ENCODE results near the gene RBM20.

RBM20 gene

DNA sequence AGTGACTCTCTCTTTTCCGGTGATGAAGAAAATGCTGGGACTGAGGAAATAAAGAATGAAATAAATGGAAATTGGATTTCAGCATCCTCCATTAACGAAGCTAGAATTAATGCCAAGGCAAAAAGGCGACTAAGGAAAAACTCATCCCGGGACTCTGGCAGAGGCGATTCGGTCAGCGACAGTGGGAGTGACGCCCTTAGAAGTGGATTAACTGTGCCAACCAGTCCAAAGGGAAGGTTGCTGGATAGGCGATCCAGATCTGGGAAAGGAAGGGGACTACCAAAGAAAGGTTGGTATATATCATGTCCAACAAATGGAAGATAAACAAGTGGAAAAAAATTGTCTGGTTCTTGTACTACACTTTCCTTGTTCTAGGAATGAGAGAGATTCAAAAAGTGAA, 237.1 kb downstream of the RBM20 start:
- no peak for DNase-seq

DNA sequence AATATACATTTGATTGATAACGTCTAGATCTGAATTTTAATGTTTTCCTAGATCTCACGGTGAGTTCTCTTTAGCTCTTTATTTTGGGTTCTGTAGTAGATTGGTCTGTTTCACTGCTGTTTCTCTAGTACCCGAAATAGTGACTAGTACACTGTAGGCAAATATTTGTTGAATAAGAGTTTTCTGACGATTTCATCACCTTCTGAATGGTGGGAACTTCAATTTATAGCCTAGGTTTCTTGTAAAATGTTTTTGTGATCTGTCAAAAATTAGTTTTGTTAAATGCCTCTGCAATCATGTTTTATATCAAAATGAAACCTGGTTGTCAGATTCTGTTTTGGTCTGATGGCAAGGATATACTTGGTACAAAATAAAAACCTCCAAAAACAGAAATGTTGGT, 237.8 kb downstream of the RBM20 start:
- no peak for DNase-seq

DNA sequence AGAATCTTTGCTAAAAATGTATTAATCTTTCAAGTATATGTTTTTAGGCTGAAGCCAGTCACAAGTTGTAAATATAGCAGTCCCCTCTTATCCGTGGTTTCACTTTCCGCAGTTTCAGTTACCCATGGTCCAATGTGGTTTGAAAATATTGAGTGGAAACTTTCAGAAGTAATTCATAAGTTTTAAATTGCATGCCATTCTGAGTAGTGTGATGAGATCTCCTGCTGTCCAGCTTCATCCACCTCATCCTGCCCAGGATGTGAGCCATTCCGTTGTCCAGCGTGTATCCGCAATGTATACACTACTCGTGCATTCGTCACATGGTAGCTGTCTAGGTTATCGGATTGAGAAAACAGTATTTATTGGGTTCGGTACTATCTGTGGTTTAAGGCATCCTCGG, 239.8 kb downstream of the RBM20 start:
- DNase-seq, result no peak

DNA sequence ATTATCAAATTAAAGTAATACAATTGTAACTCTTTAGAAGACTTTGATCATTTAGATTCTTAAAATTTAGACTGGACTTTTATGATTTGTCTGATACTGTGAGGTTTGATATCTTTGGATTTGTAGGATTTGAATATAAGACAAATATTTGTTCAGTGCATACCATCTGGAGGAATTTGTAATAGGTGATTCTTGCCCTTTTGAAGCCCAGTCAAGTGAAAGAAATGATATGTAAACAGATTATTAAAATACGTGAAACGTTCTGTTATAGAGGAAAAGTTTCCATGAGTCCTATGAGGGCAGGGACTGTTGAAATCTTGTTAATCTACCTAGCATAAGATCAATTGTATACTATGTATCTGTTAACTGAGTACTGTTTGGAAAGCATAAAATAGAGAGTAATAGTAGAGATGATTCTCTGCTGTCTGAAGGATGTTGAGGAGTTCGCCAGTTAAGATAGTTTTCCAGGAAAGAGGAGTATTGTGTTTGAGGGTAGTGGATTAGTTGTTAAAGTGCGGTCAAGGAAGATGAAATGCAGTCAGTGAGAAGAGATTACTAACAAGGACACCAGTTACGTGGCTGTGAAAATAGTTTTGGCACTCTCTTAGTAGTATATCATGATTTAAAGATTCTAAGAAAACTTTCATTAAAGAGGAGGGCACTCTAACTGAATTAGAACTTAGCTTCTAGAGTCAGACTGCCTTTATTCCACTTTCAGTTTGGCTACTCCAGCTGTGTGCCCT, 242.0 kb downstream of the RBM20 start:
- DNase-seq, result no peak

DNA sequence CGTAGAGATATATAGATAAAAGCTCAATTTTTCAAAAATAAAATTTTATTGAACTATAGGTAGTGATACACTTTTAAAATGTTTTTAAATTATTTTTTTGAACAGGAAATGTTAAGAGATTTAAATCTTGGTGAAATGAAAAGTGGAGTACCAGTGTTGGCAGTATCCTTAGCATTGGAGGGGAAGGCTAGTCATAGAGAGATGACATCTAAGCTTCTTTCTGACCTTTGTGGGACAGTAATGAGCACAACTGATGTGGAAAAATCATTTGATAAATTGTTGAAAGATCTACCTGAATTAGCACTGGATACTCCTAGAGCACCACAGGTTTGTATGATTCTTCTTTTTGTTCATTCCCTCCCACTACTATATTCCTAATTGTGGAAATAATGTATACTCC, 243.4 kb downstream of the RBM20 start:
- DNase-seq, result no peak
